GM19395 (cell line): ENCODE results near the gene METTL6.
"Not testable (repeated sequence)": the region's sequence is repeated elsewhere in the genome, so short reads cannot be mapped to it uniquely, and the experiment has no call there.

ENCODE experiments used
- ATAC-seq: cut with Tn5 transposase; IDR thresholded peaks from one replicate; pipeline ENCODE4 v1.9.1; 2021; ENCODE audit warnings: mild to moderate bottlenecking, moderate library complexity; ENCODE audit not compliant: unreplicated experiment

Gene METTL6

GRCh38 chr3:15427182-15427880 lies at the start of gene METTL6, which contains the start of gene EAF1:
TSS of gene METTL6 (minus strand) at chr3:15427544. CDS start at chr3:15426511, 1,033 bp downstream.
TSS of gene EAF1 (plus strand) at chr3:15427598. CDS start at chr3:15427780, 182 bp downstream.
- ATAC-seq = peak; percentile 94

GRCh38 chr3:15476378-15476777 lies 49.0 kb upstream of the METTL6 start:
- no peak for ATAC-seq

- no peak for ATAC-seq
Measured at GRCh38 chr3:15475161-15475560, 47.8 kb upstream of the METTL6 start.

GRCh38 chr3:15471861-15472260 lies 44.5 kb upstream of the METTL6 start:
- no peak for ATAC-seq

- no peak for ATAC-seq
Measured at GRCh38 chr3:15470849-15471248, 43.5 kb upstream of the METTL6 start.

GRCh38 chr3:15470261-15470660 lies 42.9 kb upstream of the METTL6 start:
- no peak for ATAC-seq

- ATAC-seq = no peak
Measured at GRCh38 chr3:15467227-15468181, 40.2 kb upstream of the METTL6 start.

- no peak for ATAC-seq
Measured at GRCh38 chr3:15465876-15466585, 38.7 kb upstream of the METTL6 start.

- no peak for ATAC-seq
Measured at GRCh38 chr3:15462451-15462850, 35.1 kb upstream of the METTL6 start.

GRCh38 chr3:15460891-15461531 lies 33.7 kb upstream of the METTL6 start:
- ATAC-seq = no peak

GRCh38 chr3:15458212-15458780 lies 31.0 kb upstream of the METTL6 start:
- no peak for ATAC-seq

- not testable (repeated sequence) for ATAC-seq
Measured at GRCh38 chr3:15456915-15457314, 29.6 kb upstream of the METTL6 start.

GRCh38 chr3:15456321-15456720 lies 29.0 kb upstream of the METTL6 start:
- ATAC-seq = no peak

- no peak for ATAC-seq
Measured at GRCh38 chr3:15455756-15456155, 28.4 kb upstream of the METTL6 start.

GRCh38 chr3:15454965-15455364 lies 27.6 kb upstream of the METTL6 start:
- ATAC-seq = no peak

- ATAC-seq = no peak
Measured at GRCh38 chr3:15453991-15454625, 26.8 kb upstream of the METTL6 start.

- ATAC-seq = no peak
Measured at GRCh38 chr3:15453501-15453900, 26.2 kb upstream of the METTL6 start.

- no peak for ATAC-seq
Measured at GRCh38 chr3:15452961-15453360, 25.6 kb upstream of the METTL6 start.

GRCh38 chr3:15452156-15452555 lies 24.8 kb upstream of the METTL6 start:
- ATAC-seq = no peak
